Stimulated activated CD8-positive, alpha-beta memory T cell treated with anti-CD3 and anti-CD28 coated beads, Interleukin-12 subunit alpha, Interleukin-12 subunit beta, amount 100 ng/mL, for 4 hours (primary cell): ENCODE measurements around the gene SPIRE1.

Experiments used
- DNase-seq: peaks from one replicate; pipeline ENCODE4 v3.0.0-alpha.2; 2020; ENCODE audit warnings: low read depth

Gene SPIRE1

GRCh38 chr18:12445554-12445953 lies 212.4 kb downstream of the SPIRE1 start:
- no peak for DNase-seq

GRCh38 chr18:12443551-12443950 lies 214.4 kb downstream of the SPIRE1 start:
- no peak for DNase-seq

- DNase-seq: no peak
Measured at GRCh38 chr18:12442946-12443345, 215.0 kb downstream of the SPIRE1 start.

GRCh38 chr18:12441475-12442034 lies 216.4 kb downstream of the SPIRE1 start:
- no peak for DNase-seq

- DNase-seq: no peak
Measured at GRCh38 chr18:12438257-12438656, 219.7 kb downstream of the SPIRE1 start.

GRCh38 chr18:12435867-12436266 lies 222.0 kb downstream of the SPIRE1 start:
- no peak for DNase-seq

- no peak for DNase-seq
Measured at GRCh38 chr18:12434541-12434929, 223.4 kb downstream of the SPIRE1 start.

GRCh38 chr18:12433829-12434540 lies 223.9 kb downstream of the SPIRE1 start:
- no peak for DNase-seq

GRCh38 chr18:12432881-12433280 lies 225.0 kb downstream of the SPIRE1 start:
- DNase-seq: no peak

- DNase-seq: no peak
Measured at GRCh38 chr18:12432196-12432595, 225.7 kb downstream of the SPIRE1 start.

GRCh38 chr18:12431561-12431960 lies 226.3 kb downstream of the SPIRE1 start:
- no peak for DNase-seq

GRCh38 chr18:12430137-12430990 lies 227.5 kb downstream of the SPIRE1 start:
- DNase-seq: no peak

- no peak for DNase-seq
Measured at GRCh38 chr18:12429556-12429955, 228.4 kb downstream of the SPIRE1 start.

- no peak for DNase-seq
Measured at GRCh38 chr18:12428923-12429322, 229.0 kb downstream of the SPIRE1 start.

GRCh38 chr18:12426924-12427323 lies 231.0 kb downstream of the SPIRE1 start:
- DNase-seq: no peak

GRCh38 chr18:12424252-12424651 lies 233.7 kb downstream of the SPIRE1 start:
- DNase-seq: no peak

- DNase-seq: no peak
Measured at GRCh38 chr18:12423820-12424219, 234.1 kb downstream of the SPIRE1 start.

- DNase-seq: no peak
Measured at GRCh38 chr18:12423393-12423792, 234.5 kb downstream of the SPIRE1 start.

- DNase-seq: no peak
Measured at GRCh38 chr18:12422936-12423335, 235.0 kb downstream of the SPIRE1 start.

GRCh38 chr18:12421732-12422131 lies 236.2 kb downstream of the SPIRE1 start:
- no peak for DNase-seq

GRCh38 chr18:12420821-12421421 lies 237.0 kb downstream of the SPIRE1 start:
- no peak for DNase-seq

- DNase-seq: no peak
Measured at GRCh38 chr18:12417687-12418086, 240.2 kb downstream of the SPIRE1 start.
